ENCODE data around the gene HSP90AB1.

The HSP90AB1 gene

GRCh38 chr6:44302856-44303255 lies 56.0 kb downstream of the HSP90AB1 start:
- in situ Hi-C loops (cut with HindIII; ENCODE audit: low sequenced_read_pairs) = no loop called here

Data from endothelial cell of hepatic sinusoid (primary cell).